HEK293T (cell line): ENCODE data around the gene RGS7.

Experiments used
- BHLHE40 ChIP-seq: fragments of 450-650 bp; IDR thresholded peaks from 2 replicates; pipeline ENCODE4 v1.6.1; 2016; ENCODE audit warnings: mild to moderate bottlenecking, moderate library complexity, borderline replicate concordance
- CTBP1 ChIP-seq: fragments of 450-650 bp; IDR thresholded peaks from 2 replicates; pipeline ENCODE4 v1.6.1; 2016; ENCODE audit warnings: borderline replicate concordance
- FOXA1 ChIP-seq: fragments of 450-650 bp; IDR thresholded peaks from 2 replicates; pipeline ENCODE4 v1.6.1; 2016; ENCODE audit warnings: mild to moderate bottlenecking
- HDGF ChIP-seq: fragments of 450-650 bp; IDR thresholded peaks from 2 replicates; pipeline ENCODE4 v1.6.1; 2017; ENCODE audit warnings: antibody characterized with exemption, borderline replicate concordance
- TARDBP ChIP-seq: fragments of 450-650 bp; IDR thresholded peaks from 2 replicates; pipeline ENCODE4 v1.6.1; 2016
- ZNF384 ChIP-seq: fragments of 450-650 bp; IDR thresholded peaks from 2 replicates; pipeline ENCODE4 v1.6.1; 2016

- TF ChIP-seq ZNF384 (no peak), TARDBP (no peak), BHLHE40 (no peak), CTBP1 (no peak), FOXA1 (no peak), HDGF (no peak)
Measured at GRCh38 chr1:240772131-240772530, 584.9 kb downstream of the RGS7 start.
